SHP77 treated with DMSO at 0.1 percent for 48 hours (cell line): Measurements from ENCODE around the gene SLC16A11.
"Not testable (repeated sequence)": the region's sequence is repeated elsewhere in the genome, so short reads cannot be mapped to it uniquely, and the experiment has no call there.

Source experiments
- DNase-seq: peaks from one replicate; lab custom pipeline; 2025; lab: John Stamatoyannopoulos, UW

Gene SLC16A11, protein sequence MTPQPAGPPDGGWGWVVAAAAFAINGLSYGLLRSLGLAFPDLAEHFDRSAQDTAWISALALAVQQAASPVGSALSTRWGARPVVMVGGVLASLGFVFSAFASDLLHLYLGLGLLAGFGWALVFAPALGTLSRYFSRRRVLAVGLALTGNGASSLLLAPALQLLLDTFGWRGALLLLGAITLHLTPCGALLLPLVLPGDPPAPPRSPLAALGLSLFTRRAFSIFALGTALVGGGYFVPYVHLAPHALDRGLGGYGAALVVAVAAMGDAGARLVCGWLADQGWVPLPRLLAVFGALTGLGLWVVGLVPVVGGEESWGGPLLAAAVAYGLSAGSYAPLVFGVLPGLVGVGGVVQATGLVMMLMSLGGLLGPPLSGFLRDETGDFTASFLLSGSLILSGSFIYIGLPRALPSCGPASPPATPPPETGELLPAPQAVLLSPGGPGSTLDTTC

DNA sequence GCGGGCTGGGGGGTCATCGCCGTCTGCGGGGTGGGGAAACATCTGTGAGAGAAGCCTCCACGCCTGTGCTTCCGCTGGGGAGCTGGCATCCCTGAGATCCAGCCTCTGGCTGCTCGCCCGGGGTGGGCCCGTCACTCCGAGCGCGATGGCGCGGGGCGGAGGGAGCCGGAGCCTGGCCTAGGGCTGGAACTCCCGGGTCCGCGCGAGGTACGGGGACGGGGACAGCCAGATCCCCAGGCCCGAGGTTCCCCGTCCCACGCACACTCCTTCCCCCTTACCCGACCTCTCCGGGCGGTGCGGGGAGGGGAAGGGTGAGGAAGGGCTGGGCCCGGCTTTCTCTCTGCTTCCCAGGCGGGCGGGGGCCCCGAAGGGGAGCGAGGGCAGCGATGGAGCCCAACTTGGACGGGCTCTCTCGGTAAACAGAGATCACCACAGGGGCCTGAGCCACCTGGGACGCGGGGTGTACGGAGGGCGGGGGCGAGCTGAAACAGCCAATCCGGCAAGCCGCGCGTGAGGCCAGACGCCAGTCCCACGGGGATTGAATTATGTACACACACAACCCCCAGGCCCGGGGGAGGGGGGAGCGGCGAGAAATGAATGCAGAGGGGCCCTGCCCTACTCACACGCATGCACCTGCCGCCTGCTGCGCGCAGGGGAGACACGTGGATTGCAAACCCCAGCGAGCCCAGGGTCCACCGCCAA is at the start of gene SLC16A11:
Gene SLC16A11 (minus strand): TSS at position 596 of the 702 bp plus-strand sequence. CDS start 579 bp downstream, at position 17.
- peak; percentile 45 for DNase-seq

DNA sequence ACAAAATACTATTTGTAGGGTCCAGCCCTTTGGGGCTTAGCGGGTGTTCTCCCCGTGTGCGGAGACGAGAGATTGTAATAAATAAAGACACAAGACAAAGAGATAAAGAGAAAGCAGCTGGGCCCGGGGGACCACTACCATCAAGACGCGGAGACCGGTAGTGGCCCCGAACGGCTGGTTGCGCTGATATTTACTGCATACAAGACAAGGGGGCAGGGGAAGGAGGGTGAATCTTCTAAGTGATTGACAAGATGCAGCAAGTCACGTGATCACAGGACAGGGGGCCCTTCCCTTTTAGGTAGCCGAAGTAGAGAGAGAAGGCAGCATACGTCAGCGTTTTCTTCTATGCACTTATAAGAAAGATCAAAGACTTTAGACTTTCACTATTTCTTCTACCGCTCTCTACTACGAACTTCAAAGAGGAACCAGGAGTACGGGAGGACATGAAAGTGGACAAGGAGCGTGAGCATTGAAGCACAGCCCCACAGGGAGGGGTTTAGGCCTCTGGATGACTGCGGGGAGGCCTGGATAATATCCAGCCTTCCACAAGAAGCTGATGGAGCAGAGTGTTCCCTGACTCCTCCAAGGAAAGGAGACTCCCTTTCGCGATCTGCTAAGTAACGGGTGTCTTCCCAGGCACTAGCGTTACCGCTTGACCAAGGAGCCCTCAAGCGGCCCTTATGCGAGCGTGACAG is 47.6 kb upstream of the SLC16A11 start:
- DNase-seq = not testable (repeated sequence)

DNA sequence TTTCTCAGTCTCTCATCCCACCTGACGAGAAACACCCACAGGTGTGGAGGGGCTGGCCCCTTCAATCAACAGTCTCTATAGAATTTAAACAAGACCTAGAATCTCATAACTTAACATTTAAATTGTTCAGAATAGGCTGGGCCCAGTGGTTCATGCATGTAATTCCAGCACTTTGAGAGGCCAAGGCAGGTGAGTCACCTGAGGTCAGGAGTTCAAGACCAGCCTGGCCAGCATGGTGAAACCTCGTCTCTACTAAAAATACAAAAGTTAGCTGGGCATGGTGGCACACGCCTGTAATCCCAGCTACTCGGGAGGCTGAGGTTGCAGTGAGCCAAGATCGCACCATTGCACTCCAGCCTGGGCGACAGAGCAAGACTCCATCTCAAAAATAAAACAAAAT is 45.7 kb upstream of the SLC16A11 start:
- not testable (repeated sequence) for DNase-seq

DNA sequence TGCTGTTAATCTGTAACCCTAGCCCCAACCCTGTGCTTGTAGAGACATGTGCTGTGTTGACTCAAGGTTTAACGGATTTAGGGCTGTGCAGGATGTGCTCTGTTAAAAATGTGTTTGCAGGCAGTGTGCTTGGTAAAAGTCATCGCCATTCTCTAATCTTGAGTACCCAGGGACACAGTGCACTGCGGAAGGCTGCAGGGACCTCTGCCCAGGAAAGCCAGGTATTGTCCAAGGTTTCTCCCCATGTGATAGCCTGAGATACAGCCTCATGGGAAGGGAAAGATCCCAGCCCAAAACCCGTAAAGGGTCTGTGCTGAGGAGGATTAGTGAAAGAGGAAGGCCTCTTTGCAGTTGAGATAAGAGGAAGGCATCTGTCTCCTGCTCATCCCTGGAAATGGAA is 44.5 kb upstream of the SLC16A11 start:
- DNase-seq = not testable (repeated sequence)

DNA sequence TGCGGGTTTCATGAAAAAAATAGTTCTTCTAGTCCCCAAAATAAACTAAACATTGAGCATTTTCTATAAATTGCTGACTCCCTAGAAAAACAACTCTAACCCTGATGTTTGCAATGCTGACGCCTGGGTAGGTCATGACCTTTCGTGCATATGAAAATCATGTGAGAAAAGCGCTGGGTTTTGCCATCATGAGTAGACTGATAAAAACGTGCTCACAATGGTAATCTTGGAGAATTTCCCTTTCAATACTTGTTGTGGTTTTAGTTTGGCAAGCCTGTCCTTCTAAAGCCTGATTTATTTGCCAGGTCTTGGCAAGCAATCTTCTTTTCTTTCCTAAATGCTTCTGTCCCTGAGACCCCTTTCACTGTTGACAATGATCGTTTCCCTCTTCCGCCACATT is 40.2 kb upstream of the SLC16A11 start:
- DNase-seq = no peak

DNA sequence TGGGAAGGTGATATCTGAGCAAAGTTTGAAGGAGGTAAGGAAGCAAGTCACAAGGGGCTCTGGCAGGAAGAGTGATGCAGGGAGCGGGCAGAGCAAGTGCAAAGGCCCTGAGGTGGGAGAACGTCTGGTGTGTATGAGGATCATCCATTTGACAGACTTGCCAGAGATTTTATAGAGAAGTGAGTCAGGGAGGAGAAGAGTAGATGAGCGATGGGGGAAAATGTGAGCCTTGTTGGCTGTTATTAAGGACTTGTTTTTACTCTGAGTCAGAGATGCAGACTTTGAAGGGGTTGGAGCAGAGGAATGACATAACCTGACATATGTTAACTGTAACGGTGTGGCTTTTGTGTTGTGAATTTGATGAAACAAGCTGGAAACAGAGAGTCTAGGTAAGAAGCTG is 39.7 kb upstream of the SLC16A11 start:
- no peak for DNase-seq

DNA sequence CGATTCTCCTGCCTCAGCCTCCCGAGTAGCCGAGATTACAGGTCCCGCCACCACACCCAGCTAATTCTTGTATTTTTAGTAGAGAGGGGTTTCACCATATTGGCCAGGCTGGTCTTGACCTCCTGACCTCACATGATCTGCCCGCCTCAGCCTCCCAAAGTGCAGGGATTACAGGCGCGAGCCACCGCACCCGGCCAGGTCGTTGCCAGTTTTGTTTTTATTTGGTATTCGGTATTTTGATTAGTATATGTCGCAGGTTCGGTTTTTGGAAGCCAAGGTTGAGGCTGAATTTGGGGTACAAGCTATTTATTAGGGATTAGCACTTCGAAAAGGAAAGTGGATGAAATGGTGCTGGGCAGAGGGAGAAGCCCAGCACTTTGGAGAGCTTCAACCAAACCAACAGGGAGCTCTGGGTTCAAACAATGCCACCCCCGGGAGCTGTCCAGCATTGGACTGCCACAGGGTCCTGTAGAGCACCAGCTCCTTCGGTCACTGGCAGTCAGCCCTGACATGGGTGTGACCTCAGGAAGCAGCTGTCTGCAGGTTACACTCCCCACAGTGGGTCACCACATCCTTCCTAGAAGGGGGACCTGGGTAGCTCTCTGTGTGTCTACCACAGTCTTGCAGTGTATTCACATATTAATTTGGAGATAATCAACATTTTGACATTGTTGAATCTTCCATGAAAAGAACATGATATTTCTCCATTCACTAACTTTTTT is 37.6 kb upstream of the SLC16A11 start:
- no peak for DNase-seq

DNA sequence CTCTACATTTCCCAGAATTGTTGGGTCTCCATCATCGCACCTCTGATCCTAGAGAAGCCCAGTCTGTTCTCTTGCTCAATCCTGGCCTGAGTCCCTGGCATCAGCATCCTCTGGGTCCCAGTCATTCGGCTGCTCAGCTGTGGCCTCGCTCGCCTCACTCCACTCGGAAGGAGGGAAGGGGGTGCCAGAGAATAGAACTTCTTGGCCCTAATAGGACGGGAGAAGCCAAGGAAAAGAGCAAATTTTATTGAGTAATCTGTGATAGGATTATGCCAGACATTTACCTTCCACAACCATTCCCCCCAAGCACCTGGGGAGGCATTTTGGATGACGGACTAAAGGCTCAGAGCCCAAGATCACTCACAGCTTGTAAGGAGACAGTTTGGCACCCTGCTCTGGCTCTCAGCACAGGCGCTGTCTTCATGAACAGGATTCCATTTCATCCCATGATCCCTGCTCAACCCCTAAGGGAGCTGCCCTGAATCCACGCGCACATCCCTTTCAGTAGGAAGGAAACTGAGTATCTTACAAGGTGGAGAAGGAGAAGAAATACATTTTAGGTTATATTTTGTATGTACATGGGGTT is 36.7 kb upstream of the SLC16A11 start:
- no peak for DNase-seq

DNA sequence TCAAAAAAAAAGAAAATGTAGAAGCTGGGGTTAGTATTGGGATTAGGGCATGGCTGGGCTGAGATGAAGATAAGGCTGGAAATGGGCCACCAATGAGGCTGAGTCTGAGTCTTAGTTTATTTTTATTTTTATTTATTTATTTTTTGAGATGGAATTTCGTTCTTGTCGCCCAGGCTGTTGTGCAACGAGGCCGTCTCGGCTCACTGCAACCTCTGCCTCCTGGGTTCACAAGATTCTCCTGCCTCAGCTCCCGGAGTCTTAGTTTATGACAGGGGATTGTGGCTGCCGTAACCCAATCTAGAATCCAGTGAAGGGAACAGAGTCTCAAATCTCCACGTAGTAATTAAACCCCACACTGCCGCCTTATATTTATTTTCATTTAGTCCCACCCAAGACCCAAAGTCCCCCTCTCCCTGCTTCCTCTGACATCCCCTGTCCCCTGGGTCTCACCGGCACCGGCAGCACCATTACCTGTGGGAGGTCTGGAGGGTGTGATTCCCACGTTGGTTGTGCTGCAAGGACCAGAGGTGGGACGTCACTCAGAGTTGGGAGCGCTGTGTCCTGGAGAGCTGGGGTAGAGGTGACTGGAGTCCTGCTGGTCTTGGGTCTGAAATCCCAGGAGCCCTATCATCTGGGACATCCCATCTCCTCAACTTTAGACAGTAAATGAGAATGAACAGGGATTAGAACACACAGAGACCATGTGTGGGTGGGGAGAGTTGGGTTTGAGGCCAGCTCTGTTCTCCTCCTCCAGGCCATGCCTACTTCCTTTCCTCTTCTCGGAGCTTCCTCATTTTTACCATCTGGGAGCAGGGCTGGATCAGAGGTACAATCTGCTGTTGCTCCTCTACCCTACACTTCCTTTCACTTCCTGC is 35.9 kb upstream of the SLC16A11 start, which contains the start of gene CLEC10A:
Gene CLEC10A (minus strand): TSS at position 671 of the 875 bp plus-strand sequence. CDS start 1,439 bp downstream, outside the sequence.
- no peak for DNase-seq

DNA sequence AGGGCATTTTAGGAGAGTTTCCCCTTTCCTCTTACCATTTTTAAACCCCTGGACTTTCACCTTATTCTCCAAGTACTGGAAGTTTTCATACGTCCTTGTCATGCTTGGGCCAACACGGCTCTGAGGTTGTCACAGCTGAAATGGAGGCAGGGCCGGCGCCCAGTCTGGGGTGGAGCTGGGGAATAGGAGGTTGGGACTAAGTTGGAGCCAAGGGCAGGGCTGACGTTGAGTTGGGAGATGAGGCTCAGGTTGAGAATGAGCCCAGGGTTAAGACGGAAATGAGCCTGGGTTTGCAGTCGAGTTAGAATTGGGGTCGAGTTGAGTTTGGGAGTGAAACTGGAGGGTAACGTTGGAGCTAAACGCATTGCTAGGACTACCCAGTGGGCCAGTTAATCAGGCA is 34.8 kb upstream of the SLC16A11 start:
- no peak for DNase-seq

DNA sequence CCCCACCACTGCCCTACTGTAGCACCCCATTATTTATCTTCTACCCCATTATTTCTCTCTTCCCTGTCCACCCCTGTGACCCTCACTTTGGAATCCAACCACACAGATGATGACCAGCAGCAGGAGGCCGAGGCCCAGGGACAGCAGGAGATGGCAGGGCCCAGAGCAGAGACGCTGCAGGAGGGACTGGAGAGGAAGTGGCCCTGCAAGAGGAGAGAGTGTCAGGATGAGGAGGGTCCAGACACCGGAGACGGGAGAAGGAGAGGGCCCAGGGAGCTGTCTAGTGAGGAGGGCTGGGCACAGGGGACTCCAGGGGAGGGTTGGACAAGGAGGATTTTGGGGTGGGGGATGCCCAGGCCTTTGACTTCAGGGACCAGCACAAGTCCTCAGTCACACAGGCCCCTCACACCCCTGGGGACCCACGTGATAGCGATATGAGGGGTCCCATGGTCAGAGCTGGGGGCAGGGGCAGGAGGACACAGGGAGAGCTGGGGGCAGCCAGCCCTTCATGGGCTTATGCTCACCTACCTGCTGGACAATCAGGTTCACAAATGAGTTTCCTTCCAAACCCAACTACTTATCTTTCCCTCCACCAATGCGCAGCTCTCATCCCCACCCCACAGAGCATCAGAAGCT is 34.1 kb upstream of the SLC16A11 start:
- no peak for DNase-seq

DNA sequence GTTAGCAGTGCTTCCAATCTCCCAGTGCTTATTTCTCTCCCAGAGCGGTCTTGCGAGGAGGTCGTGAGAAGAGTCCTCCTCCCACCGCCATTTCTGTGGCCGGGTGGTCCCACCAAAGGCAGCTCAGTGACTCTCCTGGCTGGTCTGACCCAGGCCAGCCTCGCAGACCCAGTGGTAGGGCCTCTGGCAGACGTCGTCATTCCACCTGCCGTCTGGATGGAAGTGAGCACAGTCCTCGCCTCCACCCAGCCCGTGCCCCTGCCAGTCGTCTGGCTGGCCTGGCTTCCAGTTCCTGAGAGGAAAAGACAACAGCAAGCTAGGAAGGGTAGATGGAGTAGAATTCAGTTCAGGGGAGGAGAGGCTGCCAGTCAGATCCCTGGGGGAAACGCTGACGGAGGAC is 31.0 kb upstream of the SLC16A11 start:
- DNase-seq = no peak

DNA sequence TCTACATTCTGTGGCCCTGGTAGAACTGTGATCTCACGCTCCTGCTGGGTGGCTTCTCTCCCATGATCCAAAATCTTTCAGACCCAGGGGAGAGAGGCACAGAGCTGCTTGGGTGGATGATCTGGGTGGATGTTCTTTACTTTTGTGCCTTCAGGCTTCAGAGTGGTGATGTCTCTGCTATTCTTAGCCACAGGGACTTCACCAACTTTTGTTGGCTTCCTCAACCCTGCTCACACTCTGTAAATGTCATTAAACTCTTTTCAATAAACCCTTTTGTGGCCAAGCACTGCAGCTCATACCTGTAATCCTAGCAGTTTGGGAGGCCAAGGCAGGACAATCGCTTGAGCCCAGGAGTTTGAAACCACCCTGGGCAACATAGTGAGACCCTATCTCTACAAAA is 28.5 kb upstream of the SLC16A11 start:
- no peak for DNase-seq

DNA sequence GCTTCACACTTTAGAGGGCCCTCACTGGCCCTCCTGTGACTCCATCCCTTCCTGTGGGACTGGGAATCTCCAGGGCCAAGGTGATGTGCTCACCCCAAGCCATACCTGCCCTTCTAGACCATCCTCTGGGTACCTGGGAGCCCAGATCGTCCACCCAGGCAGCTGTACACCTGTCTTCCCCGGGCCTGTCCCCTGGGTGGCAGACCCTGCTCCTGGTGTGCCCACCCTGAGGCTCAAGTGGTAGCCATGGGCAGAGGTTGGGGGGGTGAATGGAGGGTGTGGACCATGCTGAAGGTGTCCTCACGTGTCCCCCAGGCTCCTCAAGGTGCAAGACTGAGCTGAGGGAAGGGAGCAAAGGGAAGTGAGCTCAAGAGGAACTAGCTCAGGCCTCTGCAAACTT is 26.8 kb upstream of the SLC16A11 start:
- DNase-seq = no peak

DNA sequence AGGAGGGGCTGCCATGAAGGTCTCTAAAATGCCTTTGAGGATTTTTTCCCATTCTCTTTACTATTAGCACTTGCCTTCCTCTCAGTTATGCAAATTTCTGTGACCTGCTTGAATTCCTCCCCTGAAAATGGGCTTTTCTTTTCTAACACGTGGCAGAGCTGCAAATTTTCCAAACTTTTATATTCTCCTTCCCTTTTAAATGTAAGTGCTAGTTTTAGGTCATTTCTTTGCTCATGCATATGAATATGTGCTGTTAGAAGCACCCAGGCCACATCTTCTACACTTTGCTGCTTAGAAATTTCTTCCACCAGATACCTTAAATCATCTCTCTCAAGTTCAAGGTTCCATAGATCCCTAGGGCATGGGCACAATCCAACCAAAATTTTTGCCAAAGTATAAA is 24.4 kb upstream of the SLC16A11 start:
- no peak for DNase-seq

DNA sequence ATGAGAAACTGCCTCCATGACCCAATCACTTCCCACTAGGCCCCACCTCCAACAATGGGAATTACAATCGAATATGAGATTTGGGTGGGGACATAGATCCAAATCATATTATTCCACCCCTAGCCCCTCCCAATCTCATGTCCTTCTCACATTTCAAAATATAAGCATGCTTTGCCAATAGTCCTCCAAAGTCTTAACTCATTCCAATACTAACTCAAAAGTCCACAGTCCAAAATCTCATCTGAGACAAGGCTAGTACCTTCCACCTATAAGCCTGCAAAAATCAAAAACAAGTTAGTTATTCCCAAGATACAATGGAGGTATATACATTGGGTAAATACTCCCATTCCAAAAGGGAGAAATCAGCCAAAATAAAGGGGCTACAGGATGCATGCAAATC is 23.3 kb upstream of the SLC16A11 start:
- DNase-seq = no peak

DNA sequence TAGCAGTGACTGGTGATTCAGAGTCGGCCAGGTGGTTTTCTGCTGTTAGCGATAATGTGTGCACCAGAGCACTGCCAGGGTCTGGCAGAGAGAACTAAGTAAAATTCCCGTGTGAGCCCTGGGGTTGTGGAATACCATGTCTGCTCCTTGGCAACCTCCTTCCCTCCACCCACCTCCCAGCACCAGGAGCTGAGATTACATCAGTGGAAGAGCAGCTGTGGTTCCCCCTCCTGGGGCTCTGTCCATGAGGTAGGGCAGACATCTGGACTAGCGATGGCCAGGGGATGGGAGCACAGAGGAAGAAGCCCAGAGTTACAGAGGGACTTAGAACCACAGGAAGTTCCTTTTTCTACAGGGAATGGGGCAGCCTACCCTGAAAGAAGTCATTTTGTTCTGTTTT is 20.4 kb upstream of the SLC16A11 start:
- DNase-seq = no peak

DNA sequence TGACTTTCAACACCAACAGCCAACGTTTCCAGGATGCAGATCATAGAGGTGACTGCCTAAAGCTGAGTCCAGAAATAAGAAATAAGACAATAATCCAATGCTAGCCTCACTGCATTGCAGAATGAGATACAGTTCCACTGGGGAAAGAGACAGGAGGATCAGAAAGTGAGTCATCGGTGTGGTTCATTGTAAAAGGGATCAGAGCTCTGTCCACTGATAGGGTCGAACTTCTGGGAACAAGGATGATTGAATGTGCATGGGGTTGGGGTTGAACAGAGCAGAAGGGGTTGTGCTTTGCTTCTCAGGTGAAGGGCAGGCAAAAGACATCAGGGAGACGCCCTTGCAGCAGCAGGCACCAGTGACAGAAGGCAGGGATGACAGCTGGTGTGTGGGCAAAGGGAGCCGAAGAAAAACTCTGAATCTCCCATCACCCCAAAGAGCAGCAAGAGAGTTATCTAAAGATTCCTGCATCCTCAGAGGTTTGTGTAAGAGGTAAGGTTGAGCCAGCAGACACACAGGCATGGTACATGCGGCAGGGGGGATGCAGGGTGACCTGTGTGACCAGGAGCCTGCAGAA is 19.7 kb upstream of the SLC16A11 start:
- no peak for DNase-seq

DNA sequence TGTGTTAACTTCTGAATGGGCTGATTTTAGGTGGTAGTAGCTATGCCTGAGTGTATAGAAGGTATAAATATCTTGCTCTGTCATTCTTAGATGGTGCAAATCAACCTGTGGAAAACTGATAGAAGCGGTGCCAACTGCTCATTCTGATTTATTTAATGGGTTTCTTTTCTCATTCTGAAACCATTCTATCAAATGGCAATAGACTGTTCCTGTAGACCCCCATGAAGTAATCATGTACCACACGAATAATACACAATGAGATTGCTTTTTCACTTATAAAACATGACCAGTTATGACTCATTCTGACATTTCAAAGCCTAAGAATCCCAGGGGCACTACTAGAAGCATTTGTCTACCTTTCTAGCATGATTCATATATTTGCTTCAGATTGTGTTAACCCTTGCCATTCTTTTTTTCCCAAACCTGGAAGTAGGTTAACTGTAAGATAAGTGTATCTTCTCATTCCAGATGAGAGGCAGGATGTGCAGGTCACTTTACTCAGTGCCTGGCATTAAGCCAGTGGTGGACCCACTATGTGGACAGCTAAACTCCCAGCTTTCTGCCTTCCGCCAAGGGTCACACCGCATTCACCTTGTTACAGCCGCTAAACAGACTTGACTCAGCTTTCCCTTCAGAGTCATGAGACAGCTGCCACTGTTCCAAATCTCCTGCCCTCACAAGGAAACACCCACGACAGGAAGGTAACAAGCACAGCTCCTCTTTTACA is 16.4 kb upstream of the SLC16A11 start:
- DNase-seq = no peak
